Measurements from ENCODE around the gene STK11. TPM values are rescaled to one million over a fixed set of nuclear protein-coding genes. Genes with fewer than 3 reads are reported as not detected.

The STK11 gene
- total RNA-seq, 2 experiments from 2014 or later: 76.5 to 78.4 TPM

DNA sequence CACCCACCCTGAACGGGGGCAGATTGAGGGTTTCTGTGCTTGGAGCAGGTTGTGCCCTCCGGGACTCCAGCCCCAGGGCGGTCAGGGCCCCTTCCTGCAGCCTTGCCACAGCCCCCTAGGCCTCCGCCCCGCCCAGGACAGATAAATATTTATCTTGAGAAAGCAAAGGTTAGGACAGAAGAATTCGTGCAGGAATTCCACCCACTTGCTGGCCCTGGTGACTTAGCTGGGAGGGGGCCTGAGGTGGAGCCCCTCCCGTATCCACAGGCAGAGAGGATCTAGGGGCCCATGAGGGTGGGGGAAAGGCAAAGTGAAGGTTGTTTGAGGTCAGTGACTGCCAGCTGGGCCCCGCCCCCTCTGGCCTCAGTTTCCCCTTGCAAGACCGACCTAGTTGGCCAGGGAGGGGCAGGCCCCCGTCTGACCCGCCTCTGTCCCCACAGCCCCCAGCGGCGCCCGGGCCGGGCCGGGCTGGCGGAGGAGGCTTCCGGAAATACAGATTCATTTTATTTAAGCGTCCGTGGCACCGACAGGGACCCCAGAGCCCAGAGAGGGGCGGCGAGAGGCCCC, 48.0 kb downstream of the STK11 start:
- Histone ChIP-seq H3K36me3 (ENCODE audit: insufficient read depth, low read length) (peaks cover 78% of the 10 kb centered on the region), H3K4me1 (ENCODE audit: insufficient read depth, low read length, poor library complexity, severe bottlenecking) (peaks cover 39% of the 10 kb centered on the region), H2AFZ (ENCODE audit: low read length) (no peak overlapping the region), H3K79me2 (ENCODE audit: insufficient read depth, low read depth, low read length) (peaks cover 45% of the 10 kb centered on the region; the same call in 1 of the 2 replicates), H3K27ac (ENCODE audit: low read depth, low read length, poor library complexity, severe bottlenecking) (peak overlapping the region; percentile 87), H3K9me3 (ENCODE audit: low read length) (no peaks in the 10 kb centered on the region), H3K9me2 (ENCODE audit: insufficient read depth, low read length) (no peaks in the 10 kb centered on the region), H3K4me2 (ENCODE audit: low read length) (peak overlapping the region; percentile 100), H3K4me3 (ENCODE audit: low read depth, low read length, poor library complexity, severe bottlenecking) (peak overlapping the region; percentile 97), H4K20me1 (ENCODE audit: insufficient read depth, low read length) (0 out of 2 replicates have a peak, but pooled peaks cover 7% of the 10 kb centered on the region)
- no peak for DNase-seq (ENCODE audit: low spot score)
- intact Hi-C loops (cut with micrococcal nuclease; ENCODE audit: unreplicated experiment): loop anchor here (1.0 kb wide), 1 partner anchor 8 kb away; no protein-coding TSS in a partner anchor
- TF ChIP-seq EZH2phosphoT487 (IDR thresholded peaks at IDR 0.05; ENCODE audit: borderline replicate concordance, low read depth, low read length) (no peak), CTCF (conservative IDR thresholded peaks at IDR 0.05; ENCODE audit: low read length) (no peak)
- CTCF ChIA-PET (ENCODE audit: unreplicated experiment): no interaction called here
- POLR2A ChIA-PET: interaction anchor here (1.1 to 1.7 kb wide), 3 partner anchors 10 to 22 kb away, joined by 3 to 13 read pairs (median 3); partner anchors contain the start of genes CIRBP and FAM174C
- BruUV-seq (replicated peaks): no TSS peak

DNA sequence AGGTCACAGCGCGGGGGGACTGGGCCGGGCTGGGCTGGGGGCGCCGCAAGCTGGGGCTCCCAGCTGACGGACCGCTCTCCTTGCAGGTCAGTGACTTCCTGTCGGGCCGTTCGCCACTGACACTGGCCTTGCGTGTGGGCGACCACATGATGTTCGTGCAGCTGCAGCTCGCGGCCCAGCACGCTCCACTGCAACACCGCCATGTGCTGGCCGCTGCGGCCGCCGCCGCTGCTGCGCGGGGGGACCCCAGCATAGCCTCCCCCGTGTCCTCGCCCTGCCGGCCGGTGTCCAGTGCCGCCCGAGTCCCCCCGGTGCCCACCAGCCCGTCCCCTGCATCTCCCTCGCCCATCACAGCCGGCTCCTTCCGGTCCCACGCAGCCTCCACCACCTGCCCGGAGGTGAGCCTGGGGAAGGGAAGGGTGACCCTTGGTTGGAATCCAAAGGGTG, 48.5 kb downstream of the STK11 start:
- H3K9me3 ChIP-seq (ENCODE audit: low read length): no peaks in the 10 kb centered on the region
- DNase-seq (ENCODE audit: low spot score): no peak
- peaks cover 44% of the 10 kb centered on the region for H3K4me1 ChIP-seq (ENCODE audit: insufficient read depth, low read length, poor library complexity, severe bottlenecking)
- CTCF ChIA-PET (ENCODE audit: unreplicated experiment): no interaction called here
- POLR2A ChIA-PET: interaction anchor here (1.7 kb wide), 1 partner anchor 15 kb away, joined by 13 read pairs; the partner anchor contains the start of gene CIRBP
- intact Hi-C loops (cut with micrococcal nuclease; ENCODE audit: unreplicated experiment): no loop called here
- no TSS peak for BruUV-seq (replicated peaks)
- H3K36me3 ChIP-seq (ENCODE audit: insufficient read depth, low read length): peaks cover 78% of the 10 kb centered on the region
- no peaks in the 10 kb centered on the region for H3K9me2 ChIP-seq (ENCODE audit: insufficient read depth, low read length)
- 0 out of 2 replicates have a peak, but pooled peaks cover 7% of the 10 kb centered on the region for H4K20me1 ChIP-seq (ENCODE audit: insufficient read depth, low read length)
- no peak overlapping the region for H3K27ac ChIP-seq (ENCODE audit: low read depth, low read length, poor library complexity, severe bottlenecking)
- TF ChIP-seq CTCF (conservative IDR thresholded peaks at IDR 0.05; ENCODE audit: low read length) (no peak), EZH2phosphoT487 (IDR thresholded peaks at IDR 0.05; ENCODE audit: borderline replicate concordance, low read depth, low read length) (no peak)
- no peak overlapping the region for H3K4me2 ChIP-seq (ENCODE audit: low read length)
- H2AFZ ChIP-seq (ENCODE audit: low read length): no peak overlapping the region
- H3K79me2 ChIP-seq (ENCODE audit: insufficient read depth, low read depth, low read length): peaks cover 45% of the 10 kb centered on the region; the same call in 1 of the 2 replicates
- no peak overlapping the region for H3K4me3 ChIP-seq (ENCODE audit: low read depth, low read length, poor library complexity, severe bottlenecking)

DNA sequence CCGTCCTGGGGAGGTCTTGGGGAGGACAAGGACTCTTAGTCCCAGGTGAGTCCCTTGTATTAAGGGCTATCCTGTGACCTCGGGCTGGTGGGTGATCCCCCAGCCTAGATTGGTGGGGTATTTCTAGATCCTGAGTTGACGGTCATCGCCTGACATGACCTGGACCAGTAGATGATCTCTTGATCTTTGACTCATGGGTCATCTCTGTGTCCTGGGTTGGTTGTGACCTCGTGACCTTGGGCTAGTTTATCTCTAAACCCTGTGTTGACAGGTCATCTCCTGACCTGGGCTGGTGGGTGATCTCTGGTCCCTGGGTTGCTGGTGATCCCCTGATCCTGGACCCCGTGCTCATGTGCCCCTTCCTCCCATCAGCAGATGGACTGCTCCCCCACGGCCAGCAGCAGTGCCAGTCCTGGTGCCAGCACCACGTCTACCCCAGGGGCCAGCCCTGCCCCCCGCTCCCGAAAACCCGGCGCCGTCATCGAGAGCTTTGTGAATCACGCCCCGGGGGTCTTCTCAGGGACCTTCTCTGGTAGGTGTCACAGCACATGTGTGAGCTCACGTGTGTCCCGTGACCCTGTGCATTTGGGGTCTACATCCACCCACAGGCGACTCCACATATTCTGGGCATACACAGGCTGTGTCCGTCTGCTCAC, 49.1 kb downstream of the STK11 start:
- Histone ChIP-seq H4K20me1 (ENCODE audit: insufficient read depth, low read length) (0 out of 2 replicates have a peak, but pooled peaks cover 7% of the 10 kb centered on the region), H3K4me1 (ENCODE audit: insufficient read depth, low read length, poor library complexity, severe bottlenecking) (peaks cover 50% of the 10 kb centered on the region), H3K9me2 (ENCODE audit: insufficient read depth, low read length) (no peaks in the 10 kb centered on the region), H3K27ac (ENCODE audit: low read depth, low read length, poor library complexity, severe bottlenecking) (no peak overlapping the region), H3K4me3 (ENCODE audit: low read depth, low read length, poor library complexity, severe bottlenecking) (no peak overlapping the region), H3K36me3 (ENCODE audit: insufficient read depth, low read length) (peaks cover 78% of the 10 kb centered on the region), H3K9me3 (ENCODE audit: low read length) (no peaks in the 10 kb centered on the region), H3K4me2 (ENCODE audit: low read length) (no peak overlapping the region), H3K79me2 (ENCODE audit: insufficient read depth, low read depth, low read length) (peaks cover 45% of the 10 kb centered on the region; the same call in 1 of the 2 replicates), H2AFZ (ENCODE audit: low read length) (no peak overlapping the region)
- BruUV-seq (replicated peaks): no TSS peak
- no peak for TF ChIP-seq CTCF (conservative IDR thresholded peaks at IDR 0.05; ENCODE audit: low read length)
- TF ChIP-seq EZH2phosphoT487 (IDR thresholded peaks at IDR 0.05; ENCODE audit: borderline replicate concordance, low read depth, low read length): no peak
- DNase-seq (ENCODE audit: low spot score): no peak
- intact Hi-C loops (cut with micrococcal nuclease; ENCODE audit: unreplicated experiment): no loop called here
- POLR2A ChIA-PET: no interaction called here
- CTCF ChIA-PET (ENCODE audit: unreplicated experiment): no interaction called here
